ENCODE measurements around the gene ANO9.

The ANO9 gene

GRCh38 chr11:379205-380094 is 62.4 kb downstream of the ANO9 start:
- no peak for TF ChIP-seq CTCF (IDR thresholded peaks at IDR 0.05; ENCODE audit: borderline replicate concordance, insufficient read depth, low read depth, low read length)

GRCh38 chr11:377883-378500 is 63.8 kb downstream of the ANO9 start:
- no peak for TF ChIP-seq CTCF (IDR thresholded peaks at IDR 0.05; ENCODE audit: borderline replicate concordance, insufficient read depth, low read depth, low read length)
- H3K4me3 ChIP-seq (ENCODE audit: low read depth, low read length) = no peak overlapping the region

More at GRCh38 chr11:379205-380094, 62.4 kb downstream of the ANO9 start:
- H3K4me3 ChIP-seq (ENCODE audit: low read depth, low read length) = no peak overlapping the region

GRCh38 chr11:377174-377865 is 64.5 kb downstream of the ANO9 start:
- TF ChIP-seq CTCF (IDR thresholded peaks at IDR 0.05; ENCODE audit: borderline replicate concordance, insufficient read depth, low read depth, low read length) = no peak
- H3K4me3 ChIP-seq (ENCODE audit: low read depth, low read length) = no peak overlapping the region

- TF ChIP-seq CTCF (IDR thresholded peaks at IDR 0.05; ENCODE audit: borderline replicate concordance, insufficient read depth, low read depth, low read length) = no peak
These were observed 65.2 kb downstream of the ANO9 start for GRCh38 chr11:376531-377173.

GRCh38 chr11:375065-376025 is 66.5 kb downstream of the ANO9 start:
- H3K4me3 ChIP-seq (ENCODE audit: low read depth, low read length) = no peak overlapping the region
- no peak for TF ChIP-seq CTCF (IDR thresholded peaks at IDR 0.05; ENCODE audit: borderline replicate concordance, insufficient read depth, low read depth, low read length)

More at GRCh38 chr11:376531-377173, 65.2 kb downstream of the ANO9 start:
- H3K4me3 ChIP-seq (ENCODE audit: low read depth, low read length) = no peak overlapping the region

Data from GM12875 (cell line).